HG03439 (cell line): ENCODE data around the gene NMNAT1.
A peak's percentile ranks its signal among the peaks of the same experiment; 100 is the strongest.
"Not testable (repeated sequence)": the region's sequence is repeated elsewhere in the genome, so short reads cannot be mapped to it uniquely, and the experiment has no call there.

Experiments used
- ATAC-seq: cut with Tn5 transposase; IDR thresholded peaks from one replicate; pipeline ENCODE4 v1.9.1; 2021; ENCODE audit warnings: mild to moderate bottlenecking, moderate library complexity; ENCODE audit not compliant: unreplicated experiment

The NMNAT1 gene

GRCh38 chr1:9942939-9943788 lies at the start of gene NMNAT1, which contains the start of gene LZIC:
TSS of gene NMNAT1 (plus strand) at chr1:9943475. CDS start at chr1:9972074, 28,599 bp downstream.
TSS of gene LZIC (minus strand) at chr1:9943391. CDS start at chr1:9936619, 6,772 bp downstream.
- peak; percentile 89 for ATAC-seq

DNA sequence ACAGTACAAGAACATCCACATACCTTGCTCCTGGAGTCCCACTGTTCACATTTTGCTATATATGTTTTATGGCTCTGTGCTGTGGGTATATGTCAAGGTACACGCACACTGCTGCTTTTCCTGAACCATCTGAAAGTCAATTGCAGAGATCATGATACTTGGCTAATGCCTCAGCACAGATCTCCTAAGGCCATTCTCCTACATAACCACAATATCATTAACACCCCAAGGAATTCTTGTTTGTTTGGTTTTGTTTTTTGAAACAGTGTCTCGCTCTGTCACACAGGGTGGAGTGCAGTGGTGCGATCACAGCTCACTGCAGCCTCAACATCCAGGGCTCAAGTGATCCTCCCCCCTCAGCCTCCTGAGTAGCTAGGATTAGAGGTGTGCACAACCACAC lies 49.2 kb upstream of the NMNAT1 start:
- no peak for ATAC-seq

DNA sequence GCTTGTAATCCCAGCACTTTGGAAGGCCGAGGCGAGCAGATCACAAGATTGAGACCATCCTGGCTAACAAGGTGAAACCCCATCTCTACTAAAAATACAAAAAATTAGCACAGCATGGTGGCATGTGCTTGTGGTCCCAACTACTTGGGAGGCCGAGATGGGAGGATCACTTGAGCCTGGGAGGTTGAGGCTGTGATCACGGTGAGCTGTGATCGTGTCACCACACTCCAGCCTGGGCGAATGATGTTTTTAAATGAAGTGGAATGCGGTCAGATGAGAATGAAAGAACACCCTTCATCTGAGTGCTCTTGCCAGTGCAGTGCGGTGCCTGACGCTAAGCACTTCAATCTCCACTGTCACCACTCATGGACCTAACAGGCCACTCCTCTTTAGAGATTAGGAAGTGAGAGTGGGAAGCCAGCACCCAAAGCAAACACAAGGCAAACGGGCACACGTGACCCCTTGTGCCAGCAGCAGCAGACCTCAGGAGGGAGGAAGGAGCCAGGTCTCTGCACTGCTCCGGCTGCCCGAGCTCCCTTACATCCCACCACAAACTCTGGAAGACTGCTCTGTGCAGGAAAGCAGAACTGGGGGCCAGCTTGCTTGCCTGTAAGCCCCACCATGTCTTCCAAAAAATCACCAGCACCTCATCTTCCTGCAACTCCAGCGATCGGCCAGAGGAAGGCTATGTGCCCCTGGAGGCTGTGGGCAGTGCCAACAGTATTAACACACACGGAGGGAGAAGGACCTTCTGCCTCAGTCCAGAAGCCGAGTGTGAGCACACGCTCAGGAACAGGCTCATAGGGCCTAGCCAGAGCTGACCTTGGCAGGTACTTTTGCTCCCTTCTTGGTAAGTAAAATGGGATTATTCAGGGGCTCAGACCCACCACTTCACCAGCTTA lies 42.9 kb upstream of the NMNAT1 start:
- no peak for ATAC-seq

DNA sequence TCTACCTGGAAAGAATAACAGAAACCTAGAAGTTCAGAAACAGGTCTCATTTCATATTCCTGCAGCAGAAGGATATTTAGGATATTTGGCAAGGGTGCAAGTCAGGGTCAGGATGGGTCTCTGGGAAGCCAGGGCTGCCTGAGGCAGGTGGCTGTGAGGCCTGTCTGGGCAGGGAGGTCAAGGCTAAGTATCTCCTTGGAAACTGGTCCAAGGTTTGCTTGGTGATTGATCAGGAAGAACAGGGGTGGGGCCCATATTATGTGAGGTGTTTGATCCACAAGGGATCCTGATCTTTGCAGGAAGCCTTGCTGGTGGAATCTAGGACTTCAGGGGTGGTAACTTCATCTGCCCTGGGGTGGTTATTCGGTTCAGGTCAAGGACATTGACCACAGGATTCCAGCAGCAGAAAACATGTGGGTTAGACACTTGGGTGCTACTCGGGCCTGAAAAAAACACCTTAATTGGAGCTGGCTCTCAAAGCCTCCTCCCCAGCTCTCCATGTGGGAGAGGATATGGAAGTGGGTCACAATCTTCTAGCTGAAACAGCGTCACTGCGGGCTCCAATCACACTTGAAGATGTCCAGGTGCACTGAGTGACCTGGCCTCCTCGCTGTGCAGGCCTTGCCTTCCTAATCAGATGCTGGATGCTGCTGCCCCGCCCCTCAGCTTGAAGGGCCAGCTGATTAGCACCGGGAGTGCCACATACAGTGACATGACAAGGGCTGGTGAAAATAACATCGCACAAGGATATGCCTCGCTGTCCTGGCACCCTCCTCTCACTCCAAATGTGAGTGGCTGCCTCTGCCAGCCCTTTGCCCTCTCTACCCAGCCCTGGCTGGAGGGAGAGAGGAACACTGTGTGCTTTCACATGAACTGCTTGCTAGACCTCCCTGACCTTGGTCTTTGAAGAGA lies 41.9 kb upstream of the NMNAT1 start:
- ATAC-seq: no peak

GRCh38 chr1:9902060-9902452 lies 41.2 kb upstream of the NMNAT1 start:
- no peak for ATAC-seq

GRCh38 chr1:9903801-9904527 lies 39.3 kb upstream of the NMNAT1 start:
- ATAC-seq: no peak

GRCh38 chr1:9904596-9904995 lies 38.7 kb upstream of the NMNAT1 start:
- no peak for ATAC-seq

DNA sequence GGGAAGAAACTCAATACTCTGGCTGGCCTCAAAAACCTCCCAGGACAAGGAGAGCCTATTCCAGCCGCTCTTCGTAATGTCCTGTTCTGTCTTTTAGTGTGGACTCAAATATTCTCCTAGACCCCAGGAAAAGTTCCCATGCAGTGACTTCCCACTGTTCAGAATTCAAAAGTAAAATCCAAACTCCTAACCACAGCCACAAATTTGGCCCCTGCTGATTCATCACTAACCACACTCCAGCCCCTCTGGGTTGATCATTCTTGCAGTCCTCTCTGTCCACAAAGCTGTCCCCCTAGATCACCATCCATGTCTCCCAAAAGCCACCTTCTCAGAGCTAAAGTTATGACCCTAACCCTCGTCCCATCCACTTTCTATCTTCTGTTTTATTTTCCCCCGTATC lies 38.3 kb upstream of the NMNAT1 start:
- ATAC-seq: no peak

DNA sequence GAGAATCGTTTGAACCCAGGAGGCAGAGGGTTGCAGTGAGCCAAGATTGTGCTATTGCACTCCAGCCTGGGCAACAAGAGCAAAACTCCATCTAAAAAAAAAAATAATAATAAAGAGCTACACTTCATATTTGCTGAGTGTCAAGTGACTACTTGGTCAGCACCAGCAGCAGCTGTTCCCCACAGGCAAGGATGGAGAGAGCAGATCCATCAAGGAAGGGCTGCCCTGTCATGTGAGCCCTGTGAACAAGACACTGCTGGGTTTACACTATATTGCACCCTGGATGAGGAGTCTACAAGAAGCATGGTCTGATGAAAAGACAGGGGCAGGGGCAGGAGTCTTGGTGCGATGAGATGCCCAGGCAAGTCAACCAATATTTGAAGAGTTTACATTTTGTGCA lies 36.8 kb upstream of the NMNAT1 start:
- no peak for ATAC-seq

GRCh38 chr1:9907441-9907840 lies 35.8 kb upstream of the NMNAT1 start:
- no peak for ATAC-seq

DNA sequence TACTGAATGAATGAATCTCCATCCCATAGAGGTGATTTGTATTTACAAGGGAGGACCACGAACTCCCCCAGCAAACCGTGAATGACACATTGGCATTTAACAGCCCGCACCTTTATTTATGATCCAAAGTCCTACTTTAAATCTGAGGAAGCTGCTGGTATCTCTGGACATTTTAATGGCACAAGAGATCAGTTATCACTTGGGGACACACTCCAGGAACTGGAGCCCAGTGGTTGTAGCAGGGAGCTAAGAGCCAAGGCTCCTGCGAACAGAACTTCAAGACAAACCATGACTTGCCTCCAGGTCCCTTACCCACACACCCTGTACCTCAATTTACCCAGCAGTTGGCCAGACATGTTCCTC lies 34.4 kb upstream of the NMNAT1 start:
- no peak for ATAC-seq

GRCh38 chr1:9909234-9910046 lies 33.8 kb upstream of the NMNAT1 start:
- peak; percentile 2 for ATAC-seq

DNA sequence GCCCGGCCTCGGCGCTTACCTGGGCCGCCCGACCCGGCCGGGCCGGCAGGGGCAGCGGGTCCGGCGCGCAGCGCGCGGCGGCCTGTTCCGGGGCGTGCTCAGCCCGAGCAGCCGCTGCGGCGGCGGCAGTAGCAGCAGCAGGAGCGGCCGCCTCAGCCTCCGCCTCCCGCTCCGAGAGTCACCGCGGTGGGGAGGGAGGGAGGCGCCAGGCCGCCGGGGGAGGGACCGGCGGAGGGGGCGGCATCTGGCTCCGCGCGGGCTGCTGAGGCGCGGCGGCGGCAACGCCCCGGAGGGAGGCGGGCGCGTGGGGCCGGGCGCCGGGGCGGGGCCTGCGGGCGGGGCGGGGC lies 33.2 kb upstream of the NMNAT1 start, which contains the start of gene CTNNBIP1:
CTNNBIP1 (minus strand) TSS at position 194 of the 347 bp plus-strand sequence. CDS start 38,205 bp downstream, outside the sequence.
- ATAC-seq: peak; percentile 78

DNA sequence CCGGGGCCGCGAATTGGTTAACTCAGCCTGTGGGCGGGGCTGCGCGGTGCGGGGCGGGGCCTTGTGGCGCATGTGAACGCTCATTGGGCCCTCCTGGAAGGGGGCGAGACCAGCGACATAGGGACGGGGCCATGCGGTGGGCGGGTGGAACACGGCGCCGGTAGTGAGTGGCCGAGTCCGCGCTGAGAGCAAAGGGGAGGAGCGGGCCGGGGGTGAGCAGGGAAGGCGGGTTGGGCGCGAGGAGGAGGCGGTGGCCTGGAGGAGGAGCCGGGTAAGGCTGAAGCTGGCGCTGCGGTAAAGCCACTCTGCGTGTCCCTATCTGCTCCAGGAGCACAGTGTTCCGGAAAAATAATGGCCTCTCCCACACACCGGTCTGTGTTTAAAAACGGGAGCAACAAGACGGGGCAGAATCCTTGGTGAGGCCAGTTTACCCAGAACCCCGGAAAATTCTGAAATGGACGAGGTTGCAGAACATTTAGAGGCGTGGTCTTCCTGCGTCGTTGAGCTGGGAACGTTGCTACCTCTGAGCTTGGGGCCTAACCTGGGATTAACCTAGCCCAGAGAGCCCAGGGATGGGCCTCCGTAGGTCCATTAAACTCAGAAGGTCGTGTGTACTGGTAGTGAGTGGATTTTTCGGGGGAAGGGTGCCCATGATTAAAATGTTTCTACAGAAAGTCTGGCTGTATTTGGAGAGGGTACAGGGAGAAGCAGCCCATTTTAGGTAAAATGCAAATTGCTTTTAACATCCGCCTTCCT lies 32.7 kb upstream of the NMNAT1 start:
- ATAC-seq: peak; percentile 95

DNA sequence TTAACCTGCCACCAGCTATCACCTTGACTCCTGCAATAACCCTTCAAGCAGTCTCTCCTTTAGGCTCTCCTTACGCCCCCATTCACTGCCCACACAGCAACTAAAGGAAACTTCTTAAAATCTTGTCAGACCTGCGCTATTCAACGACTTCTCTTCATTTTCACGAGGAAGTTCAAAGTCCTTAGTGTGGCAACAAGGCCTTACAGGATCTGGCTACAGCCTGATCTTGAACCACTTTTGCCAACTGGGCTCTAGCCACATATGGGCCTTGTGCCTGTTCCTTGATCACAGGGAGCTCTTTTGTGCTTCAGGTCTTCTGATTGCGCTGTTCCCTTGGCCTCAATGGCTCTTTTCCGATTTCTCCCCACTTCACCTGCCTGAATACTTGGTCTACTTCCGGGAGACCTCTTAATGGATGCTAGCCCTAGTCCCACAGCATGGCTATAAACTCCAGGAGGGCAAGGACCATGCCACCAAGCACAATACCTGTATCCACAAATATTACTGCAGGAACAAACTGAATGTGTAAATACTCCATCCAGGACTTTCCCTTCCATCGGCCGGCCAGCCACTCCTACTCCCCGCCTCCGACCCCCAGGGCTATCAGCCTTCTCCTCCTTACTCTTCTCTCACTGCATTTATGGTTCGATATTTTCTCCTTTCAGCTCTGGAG lies 30.9 kb upstream of the NMNAT1 start:
- no peak for ATAC-seq

GRCh38 chr1:9914610-9914937 lies 28.7 kb upstream of the NMNAT1 start:
- ATAC-seq: no peak

GRCh38 chr1:9916452-9916851 lies 26.8 kb upstream of the NMNAT1 start:
- ATAC-seq: no peak

- not testable (repeated sequence) for ATAC-seq
Observed at GRCh38 chr1:9917495-9917894, 25.8 kb upstream of the NMNAT1 start.
